ENCODE results near the gene C10orf95.
"Not testable (repeated sequence)": the region's sequence is repeated elsewhere in the genome, so short reads cannot be mapped to it uniquely, and the experiment has no call there.

The C10orf95 gene

GRCh38 chr10:102463983-102464382 lies 12.6 kb upstream of the C10orf95 start:
- DNase-seq: no peak

- DNase-seq: no peak
Observed at GRCh38 chr10:102462512-102463054, 11.2 kb upstream of the C10orf95 start.

- peak; percentile 65 for DNase-seq
Observed at GRCh38 chr10:102461187-102462054, 10.1 kb upstream of the C10orf95 start.

GRCh38 chr10:102460836-102461186 lies 9.5 kb upstream of the C10orf95 start:
- no peak for DNase-seq

GRCh38 chr10:102458656-102459055 lies 7.3 kb upstream of the C10orf95 start:
- no peak for DNase-seq

- no peak for DNase-seq
Observed at GRCh38 chr10:102457591-102458150, 6.3 kb upstream of the C10orf95 start.

GRCh38 chr10:102455893-102456471 lies 4.6 kb upstream of the C10orf95 start:
- no peak for DNase-seq

- DNase-seq: not testable (repeated sequence)
Observed at GRCh38 chr10:102454662-102455487, 3.5 kb upstream of the C10orf95 start.

- DNase-seq: no peak
Observed at GRCh38 chr10:102453502-102453901, 2.2 kb upstream of the C10orf95 start.

- DNase-seq: peak; percentile 69
Observed at GRCh38 chr10:102452672-102453340, 1.5 kb upstream of the C10orf95 start.

GRCh38 chr10:102450374-102451104 lies 804 bp downstream of the C10orf95 start:
- peak; percentile 78 for DNase-seq

- DNase-seq: no peak
Observed at GRCh38 chr10:102450124-102450373, 1.3 kb downstream of the C10orf95 start.

- DNase-seq: peak; percentile 35
Observed at GRCh38 chr10:102449321-102450123, 1.8 kb downstream of the C10orf95 start.

GRCh38 chr10:102444851-102445250 lies 6.5 kb downstream of the C10orf95 start:
- no peak for DNase-seq

GRCh38 chr10:102438374-102438773 lies 13.0 kb downstream of the C10orf95 start:
- DNase-seq: no peak

- no peak for DNase-seq
Observed at GRCh38 chr10:102437515-102437914, 13.8 kb downstream of the C10orf95 start.

GRCh38 chr10:102436312-102436711 lies 15.0 kb downstream of the C10orf95 start:
- DNase-seq: no peak

- DNase-seq: peak; percentile 81
Observed at GRCh38 chr10:102435529-102436233, 15.7 kb downstream of the C10orf95 start.

GRCh38 chr10:102435133-102435497 lies 16.2 kb downstream of the C10orf95 start:
- DNase-seq: no peak

GRCh38 chr10:102434394-102435132 lies 16.8 kb downstream of the C10orf95 start:
- DNase-seq: peak; percentile 58

All from GF-D8 (cell line).